22Rv1 (cell line): ENCODE data around the gene IGF1R.

Experiments used
- H3K27ac ChIP-seq: fragments of 450-650 bp; 2 replicates; pipeline ENCODE4 v1.5.1; 2017
- CTCF ChIP-seq: fragments of 450-650 bp; IDR thresholded peaks from 2 replicates; pipeline ENCODE4 v1.5.1; 2017; ENCODE audit warnings: mild to moderate bottlenecking
- ZFX ChIP-seq: fragments of 450-650 bp; IDR thresholded peaks from 2 replicates; pipeline ENCODE4 v1.6.1; 2017; ENCODE audit warnings: antibody characterized with exemption, borderline replicate concordance

The IGF1R gene

GRCh38 chr15:98905963-98906711, 257.8 kb downstream of the IGF1R start:
- TF ChIP-seq CTCF (no peak), ZFX (no peak)
- peak overlapping the region; percentile 25; the same call in 1 of the 2 replicates for H3K27ac ChIP-seq

- no peak overlapping the region for H3K27ac ChIP-seq
- TF ChIP-seq CTCF (no peak), ZFX (no peak)
Observed at GRCh38 chr15:98906712-98907083, 258.4 kb downstream of the IGF1R start.

GRCh38 chr15:98907927-98908471, 259.7 kb downstream of the IGF1R start:
- TF ChIP-seq CTCF: no peak
- no peak for TF ChIP-seq ZFX
- H3K27ac ChIP-seq: no peak overlapping the region

GRCh38 chr15:98909968-98910885, 261.9 kb downstream of the IGF1R start:
- no peak overlapping the region for H3K27ac ChIP-seq
- TF ChIP-seq ZFX (no peak), CTCF (no peak)

- TF ChIP-seq ZFX (no peak), CTCF (no peak)
- H3K27ac ChIP-seq: no peak overlapping the region
Observed at GRCh38 chr15:98914626-98915025, 266.3 kb downstream of the IGF1R start.

- no peak for TF ChIP-seq ZFX
- TF ChIP-seq CTCF: no peak
- H3K27ac ChIP-seq: no peak overlapping the region
Observed at GRCh38 chr15:98916826-98917225, 268.5 kb downstream of the IGF1R start.
